GM18499 (cell line): ENCODE data around the gene RSPO3.

Experiments
- ATAC-seq: cut with Tn5 transposase; IDR thresholded peaks from one replicate; pipeline ENCODE4 v1.9.1; 2021; ENCODE audit warnings: moderate number of reproducible peaks; ENCODE audit not compliant: insufficient read depth, unreplicated experiment

Gene RSPO3

DNA sequence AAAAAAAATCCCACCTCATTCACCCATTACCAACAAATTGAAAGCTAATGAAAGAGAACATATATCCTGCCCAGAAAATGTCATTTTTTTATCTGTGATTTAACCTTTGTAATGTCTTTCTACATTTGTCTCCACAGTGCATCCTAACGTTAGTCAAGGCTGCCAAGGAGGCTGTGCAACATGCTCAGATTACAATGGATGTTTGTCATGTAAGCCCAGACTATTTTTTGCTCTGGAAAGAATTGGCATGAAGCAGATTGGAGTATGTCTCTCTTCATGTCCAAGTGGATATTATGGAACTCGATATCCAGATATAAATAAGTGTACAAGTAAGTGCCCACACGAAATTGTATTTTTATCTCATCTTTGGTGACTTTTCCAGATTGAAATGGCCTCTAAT, 30.0 kb downstream of the RSPO3 start:
- no peak for ATAC-seq

DNA sequence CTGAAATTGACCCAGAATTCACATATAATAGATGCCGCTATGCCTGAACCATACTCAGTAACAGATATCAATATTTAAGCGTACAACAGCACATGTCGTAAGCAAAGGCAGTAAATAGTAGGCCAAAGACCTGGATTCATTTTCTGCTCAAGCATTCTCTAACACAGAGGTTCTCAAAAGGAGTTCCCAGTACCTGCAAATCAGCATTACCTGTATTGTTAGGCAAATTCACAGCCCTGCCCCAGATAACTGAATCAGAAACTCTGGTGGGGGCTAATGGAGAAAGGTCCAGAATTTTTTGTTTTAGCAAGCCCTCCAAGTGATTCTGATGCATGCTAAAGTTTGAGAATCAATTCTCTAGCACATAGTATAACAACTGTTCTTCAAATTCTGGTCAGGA, 36.0 kb downstream of the RSPO3 start:
- no peak for ATAC-seq

DNA sequence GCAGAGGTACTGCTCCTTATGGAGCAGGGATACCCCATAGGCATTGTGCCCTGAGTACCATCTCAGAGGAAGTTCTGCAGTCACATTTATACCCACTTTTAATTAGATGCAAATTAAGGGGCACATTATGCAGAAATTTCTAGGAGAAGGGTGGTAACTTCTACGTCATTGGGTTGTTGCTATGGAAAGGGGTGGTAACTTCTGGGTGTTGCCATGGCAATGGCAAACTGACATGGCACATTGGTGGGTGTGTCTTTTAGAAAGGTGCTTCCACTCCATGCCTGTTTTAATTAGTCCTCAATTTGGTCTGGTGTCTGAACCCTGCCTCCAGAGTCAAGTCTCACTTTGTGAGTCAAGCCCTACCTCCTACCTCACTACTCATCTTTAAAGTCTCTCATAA, 42.0 kb downstream of the RSPO3 start:
- no peak for ATAC-seq

- ATAC-seq, result no peak
Observed at GRCh38 chr6:127162836-127163235, 44.4 kb downstream of the RSPO3 start.

GRCh38 chr6:127164036-127164435, 45.6 kb downstream of the RSPO3 start:
- no peak for ATAC-seq

DNA sequence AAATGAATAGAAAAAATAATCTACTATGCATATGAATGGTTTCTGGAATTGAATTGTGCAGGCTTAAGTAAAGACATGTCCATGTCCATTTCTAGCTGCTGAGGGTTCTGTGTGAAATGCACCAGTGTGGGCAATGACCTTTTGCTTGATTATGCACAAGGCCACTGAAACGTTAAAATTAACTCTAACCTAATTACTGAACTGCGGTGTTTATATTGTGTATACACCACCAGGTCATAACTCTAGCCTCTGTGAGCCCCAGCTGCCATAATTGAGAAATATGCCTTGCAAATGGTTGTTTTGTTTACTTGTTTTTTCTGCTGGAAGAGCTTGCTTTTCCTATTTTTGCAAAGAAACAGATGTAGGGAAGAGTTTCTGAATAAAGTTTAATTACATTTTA, 46.1 kb downstream of the RSPO3 start:
- no peak for ATAC-seq

DNA sequence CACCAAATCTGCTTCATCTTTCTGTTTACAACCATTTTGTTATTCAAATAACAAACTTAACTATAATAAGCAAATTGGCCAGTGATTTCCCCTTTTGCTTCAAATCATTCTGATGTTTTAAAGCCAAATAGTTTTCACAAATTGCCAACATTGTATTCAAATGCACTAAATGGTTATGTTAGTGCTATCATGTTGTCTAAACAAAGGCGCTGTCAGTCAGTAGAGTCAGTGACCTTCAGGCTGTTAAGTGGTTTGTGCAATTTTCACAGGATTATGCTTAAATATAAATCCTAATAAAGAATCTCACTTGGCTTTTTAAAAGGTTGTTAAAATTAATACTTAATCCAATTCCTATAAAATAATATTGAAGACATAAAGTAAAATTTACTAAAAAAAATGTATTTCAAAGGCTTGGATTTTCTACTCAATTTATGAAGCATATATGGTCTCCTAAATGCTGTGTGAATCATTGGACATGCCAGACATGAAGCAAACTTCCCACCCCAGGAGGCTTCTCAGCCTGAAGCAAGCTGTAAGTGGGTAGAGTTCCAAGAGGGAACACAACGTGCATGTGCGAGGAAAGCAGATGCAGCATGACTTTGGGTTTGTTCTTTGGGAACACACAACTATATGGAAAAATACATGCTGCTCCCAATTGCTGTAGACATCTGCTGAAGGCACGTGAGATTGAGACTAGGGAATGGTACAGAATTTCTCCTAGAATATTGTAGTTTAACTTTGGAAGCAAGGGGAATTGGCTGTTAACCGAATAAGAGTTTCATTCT, 54.9 kb downstream of the RSPO3 start:
- no peak for ATAC-seq

DNA sequence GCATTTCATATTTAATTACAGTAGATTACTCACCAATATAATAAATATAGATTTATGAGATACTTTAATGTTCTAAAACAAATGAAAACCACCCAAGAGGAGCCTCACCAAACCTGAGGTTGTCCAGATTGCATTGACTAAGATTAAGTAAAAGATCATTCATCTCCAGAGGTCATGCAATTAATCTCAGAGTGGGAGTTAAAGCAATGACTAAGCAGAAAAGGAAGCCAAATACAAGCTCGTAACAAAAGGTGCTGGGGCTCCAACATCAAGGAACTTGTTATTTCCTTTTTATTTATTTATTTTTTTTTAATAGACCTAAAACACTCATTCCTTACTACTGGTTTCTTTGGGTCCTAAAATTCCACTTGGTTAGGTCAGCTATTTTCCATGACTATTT, 57.7 kb downstream of the RSPO3 start:
- no peak for ATAC-seq

GRCh38 chr6:127177030-127177922, 58.8 kb downstream of the RSPO3 start:
- ATAC-seq, result no peak

GRCh38 chr6:127177923-127178231, 59.4 kb downstream of the RSPO3 start:
- ATAC-seq, result no peak

GRCh38 chr6:127178746-127179145, 60.3 kb downstream of the RSPO3 start:
- no peak for ATAC-seq

DNA sequence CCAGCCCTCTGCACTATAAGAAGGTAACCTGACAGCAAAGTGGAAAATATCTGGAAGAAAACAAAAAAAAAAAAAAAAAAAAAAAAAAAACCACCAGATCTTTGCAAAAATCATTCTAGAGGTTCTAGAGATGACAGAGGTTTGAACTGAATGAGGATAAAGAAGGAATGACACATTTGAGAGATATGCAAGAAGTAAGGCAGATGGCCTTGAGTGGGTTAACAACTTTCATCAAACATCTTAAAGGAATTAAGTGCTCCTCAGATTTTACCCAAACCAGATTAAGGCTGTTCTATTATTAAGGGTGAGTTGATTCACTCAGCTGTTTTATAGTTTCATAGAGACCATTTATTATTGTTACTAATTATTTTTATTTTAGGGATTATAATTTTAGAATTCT, 62.0 kb downstream of the RSPO3 start:
- ATAC-seq, result no peak

DNA sequence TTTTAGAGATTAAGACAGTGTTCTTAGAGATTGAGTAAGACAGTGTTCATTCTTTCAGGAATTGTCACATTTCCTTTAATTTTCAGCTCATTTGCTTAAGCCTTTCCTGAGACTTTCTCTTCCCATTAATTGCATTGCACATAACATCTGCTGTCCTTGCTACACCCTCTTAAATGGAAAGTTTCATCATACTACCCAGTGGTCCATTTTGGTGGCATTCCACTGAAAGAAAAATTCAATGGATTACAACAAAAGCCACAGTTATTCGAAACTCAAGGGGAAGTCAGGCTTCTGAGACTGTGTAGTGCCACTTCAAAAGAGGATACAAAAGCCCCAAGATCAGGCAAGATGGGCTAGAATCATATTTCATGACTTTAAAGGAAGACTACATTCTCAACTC, 64.0 kb downstream of the RSPO3 start:
- ATAC-seq, result no peak

DNA sequence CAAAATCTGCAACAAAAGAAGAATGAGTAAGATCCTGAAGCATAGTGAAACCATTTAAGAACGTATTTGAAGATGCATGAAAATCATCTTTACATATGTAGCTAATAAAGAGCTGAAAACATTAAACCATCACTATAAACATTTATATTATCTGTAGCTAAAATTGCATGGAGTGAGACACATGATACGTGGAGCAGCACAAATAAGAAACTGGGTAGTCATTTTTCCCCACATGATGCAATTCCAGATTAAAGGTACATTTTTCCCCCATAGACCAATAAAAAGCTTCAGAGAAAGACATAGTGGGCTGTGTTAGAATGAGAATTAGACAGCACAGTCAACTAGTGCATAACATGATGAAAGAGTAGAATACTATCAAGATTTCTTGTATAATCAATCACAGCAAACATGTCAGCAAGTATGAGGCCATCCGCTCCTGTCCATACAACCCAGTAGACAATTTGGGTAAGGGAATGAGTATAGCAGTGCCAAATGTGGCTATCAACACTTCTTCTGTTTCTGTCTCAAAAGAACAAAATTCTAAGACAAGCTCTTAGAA, 67.0 kb downstream of the RSPO3 start:
- ATAC-seq, result no peak

DNA sequence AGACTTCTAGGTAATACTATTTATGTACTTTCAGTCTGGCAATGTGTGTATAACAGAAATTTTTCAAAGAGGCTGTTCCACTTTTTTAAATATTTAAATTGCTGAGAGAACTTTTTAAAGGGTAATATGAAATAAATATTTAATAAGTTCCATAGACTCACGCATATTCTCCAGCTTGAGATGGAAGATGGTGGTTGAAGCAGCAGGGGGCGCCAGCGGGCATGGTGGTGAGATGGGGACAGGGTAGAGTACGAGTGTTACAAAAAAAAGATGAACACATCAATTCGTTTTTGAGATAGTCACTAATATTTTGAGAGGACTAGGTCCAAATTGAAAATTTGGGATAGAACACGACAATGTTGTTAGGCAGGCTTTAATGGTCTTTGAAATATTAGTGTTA, 68.4 kb downstream of the RSPO3 start:
- ATAC-seq, result no peak

GRCh38 chr6:127188744-127189143, 70.3 kb downstream of the RSPO3 start:
- ATAC-seq, result no peak

DNA sequence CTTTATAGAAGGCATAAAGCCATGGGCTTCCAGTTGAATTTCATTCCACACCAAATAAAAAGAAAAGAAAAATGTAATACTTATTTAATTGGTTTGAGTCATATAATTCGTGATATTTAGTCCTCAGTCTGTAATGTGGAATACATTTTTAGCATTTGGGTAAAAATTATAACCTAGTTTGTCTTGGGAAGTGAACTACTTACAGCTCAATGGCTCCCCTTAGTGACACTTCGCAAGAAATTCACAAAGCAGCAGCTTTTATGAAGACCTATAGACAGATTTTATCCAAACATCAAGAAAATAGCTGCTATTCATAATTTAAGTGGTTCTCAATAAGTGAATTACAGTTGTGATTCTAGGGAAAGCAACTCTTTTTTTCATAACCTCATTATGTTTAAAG, 72.1 kb downstream of the RSPO3 start:
- ATAC-seq, result no peak

- ATAC-seq, result no peak
Observed at GRCh38 chr6:127191716-127192115, 73.2 kb downstream of the RSPO3 start.

GRCh38 chr6:127192911-127193541, 74.6 kb downstream of the RSPO3 start:
- no peak for ATAC-seq

GRCh38 chr6:127195833-127196232, 77.4 kb downstream of the RSPO3 start:
- ATAC-seq, result no peak

DNA sequence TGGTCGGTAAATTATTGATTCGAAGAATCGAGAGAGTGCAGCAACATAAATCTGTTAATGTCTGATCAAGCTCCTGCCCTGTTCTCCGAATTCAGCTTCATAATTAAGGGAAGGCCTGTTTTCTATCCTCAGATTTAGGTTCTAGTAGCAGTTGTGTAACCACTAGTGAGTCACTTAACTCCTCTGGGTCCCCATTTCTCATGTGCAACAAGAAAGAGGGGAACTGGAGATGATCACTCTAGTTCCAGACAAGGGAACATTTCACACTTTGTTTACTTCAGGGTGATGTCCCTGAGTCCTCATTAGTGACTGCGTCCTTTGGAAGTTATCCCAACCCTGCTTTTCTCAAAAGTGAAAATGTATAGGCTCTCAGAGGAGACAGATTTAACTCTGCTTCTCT, 80.1 kb downstream of the RSPO3 start:
- no peak for ATAC-seq
